ENCODE data around the gene LRP2.

DNA sequence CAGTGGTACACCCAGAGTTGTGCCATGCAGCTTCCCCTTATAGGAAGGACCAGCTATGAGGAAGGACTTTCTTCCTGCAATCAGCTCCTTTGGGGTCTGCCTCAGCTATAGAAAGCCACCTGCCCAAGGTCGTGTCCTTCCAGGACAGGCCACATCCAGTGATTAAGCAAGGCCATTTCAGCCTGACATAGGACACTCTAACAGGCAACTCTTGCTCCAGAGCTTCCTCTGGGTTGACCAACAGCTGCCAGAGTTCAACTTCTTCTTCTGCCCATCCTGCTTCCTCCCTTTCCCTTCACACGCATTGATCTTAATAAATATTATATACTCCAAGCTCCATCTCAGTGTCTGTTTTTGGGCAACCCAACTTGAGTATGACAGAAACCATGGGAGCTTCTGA is 12.8 kb downstream of the LRP2 start:
- TF ChIP-seq, protein P1, sequence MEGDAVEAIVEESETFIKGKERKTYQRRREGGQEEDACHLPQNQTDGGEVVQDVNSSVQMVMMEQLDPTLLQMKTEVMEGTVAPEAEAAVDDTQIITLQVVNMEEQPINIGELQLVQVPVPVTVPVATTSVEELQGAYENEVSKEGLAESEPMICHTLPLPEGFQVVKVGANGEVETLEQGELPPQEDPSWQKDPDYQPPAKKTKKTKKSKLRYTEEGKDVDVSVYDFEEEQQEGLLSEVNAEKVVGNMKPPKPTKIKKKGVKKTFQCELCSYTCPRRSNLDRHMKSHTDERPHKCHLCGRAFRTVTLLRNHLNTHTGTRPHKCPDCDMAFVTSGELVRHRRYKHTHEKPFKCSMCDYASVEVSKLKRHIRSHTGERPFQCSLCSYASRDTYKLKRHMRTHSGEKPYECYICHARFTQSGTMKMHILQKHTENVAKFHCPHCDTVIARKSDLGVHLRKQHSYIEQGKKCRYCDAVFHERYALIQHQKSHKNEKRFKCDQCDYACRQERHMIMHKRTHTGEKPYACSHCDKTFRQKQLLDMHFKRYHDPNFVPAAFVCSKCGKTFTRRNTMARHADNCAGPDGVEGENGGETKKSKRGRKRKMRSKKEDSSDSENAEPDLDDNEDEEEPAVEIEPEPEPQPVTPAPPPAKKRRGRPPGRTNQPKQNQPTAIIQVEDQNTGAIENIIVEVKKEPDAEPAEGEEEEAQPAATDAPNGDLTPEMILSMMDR (optimal IDR thresholded peaks at IDR 0.05 in 1 of 3, IDR thresholded peaks at IDR 0.05 in 1 of 3, conservative IDR thresholded peaks at IDR 0.05 in 1 of 3; ENCODE audit: extremely low read depth in 1 of 3, insufficient read depth in 2 of 3, low read length in 3 of 3), result no peak
- TF ChIP-seq EZH2 (IDR thresholded peaks at IDR 0.05; ENCODE audit: low read length), result no peak

Measured in keratinocyte (primary cell).